ENCODE data around the gene USP48. TPM values are rescaled to one million over a fixed set of nuclear protein-coding genes. Genes with fewer than 3 reads are reported as not detected.

USP48 gene
- total and polyA plus RNA-seq, 2 of the 4 experiments (the other 2 are of a cell fraction): 24.7 to 25.0 TPM

- Histone ChIP-seq H3K9me3 (ENCODE audit: control insufficient read depth, insufficient read depth, low read length) (no peaks in the 10 kb centered on the region), H3K4me3 (ENCODE audit: insufficient read depth, low read depth, low read length) (no peak overlapping the region), H2AK9ac (replicated peaks; ENCODE audit: low read depth, low read length, poor library complexity) (no peak overlapping the region), H3K79me1 (ENCODE audit: low read depth in 1 of 2, low read length in 2 of 2) (no peaks in the 10 kb centered on the region), H2AFZ (replicated peaks; ENCODE audit: low read length, poor library complexity) (no peak overlapping the region), H3K36me3 (ENCODE audit: control insufficient read depth, insufficient read depth, low read length) (no peaks in the 10 kb centered on the region), H4K91ac (ENCODE audit: insufficient read depth, low read depth, low read length) (no peak overlapping the region), H3K56ac (ENCODE audit: extremely low read depth, insufficient read depth, low read length) (no peak overlapping the region), H3K18ac (ENCODE audit: low read depth, low read length) (no peak overlapping the region), H3K23ac (ENCODE audit: low read depth, low read length) (no peak overlapping the region), H2BK20ac (ENCODE audit: low read depth, low read length) (no peak overlapping the region), H4K5ac (ENCODE audit: low read depth, low read length) (no peak overlapping the region), H3K27me3 (ENCODE audit: control insufficient read depth, insufficient read depth, low read length) (peaks cover 30% of the 10 kb centered on the region), H4K8ac (ENCODE audit: low read depth in 2 of 2, low read length in 2 of 2) (no peak overlapping the region), H3K4me1 (ENCODE audit: control insufficient read depth, insufficient read depth, low read length) (peaks cover 5% of the 10 kb centered on the region; the same call in 1 of the 2 replicates), H2AK5ac (ENCODE audit: low read depth, low read length) (no peak overlapping the region), H3K9me1 (ENCODE audit: insufficient read depth, low read length) (peaks cover 7% of the 10 kb centered on the region; the same call in 1 of the 2 replicates), H3K4ac (ENCODE audit: low read depth, low read length) (no peak overlapping the region), H2BK15ac (ENCODE audit: low read depth, low read length) (no peak overlapping the region), H3K27ac (ENCODE audit: insufficient read depth, low read length) (no peak overlapping the region), H3K14ac (replicated peaks; ENCODE audit: low read depth, low read length) (no peak overlapping the region), H2BK5ac (ENCODE audit: low read depth, low read length, poor library complexity, severe bottlenecking) (no peak overlapping the region), H3K9ac (ENCODE audit: low read depth, low read length) (no peak overlapping the region), H3K4me2 (ENCODE audit: low read depth, low read length) (no peak overlapping the region), H2BK120ac (ENCODE audit: low read depth, low read length) (no peak overlapping the region), H4K20me1 (ENCODE audit: insufficient read depth, low read length) (0 out of 2 replicates have a peak, but pooled peaks cover 5% of the 10 kb centered on the region)
- dilution Hi-C loops (cut with HindIII; ENCODE audit: low sequenced_read_pairs, unreplicated experiment): no loop called here
- BruUV-seq (replicated peaks): no TSS peak
- intact Hi-C loops (cut with micrococcal nuclease): no loop called here
- no peak for ATAC-seq (ENCODE audit: low read depth)
- CTCF ChIA-PET: no interaction called here
- no peak for TF ChIP-seq USF2 (IDR thresholded peaks at IDR 0.05; ENCODE audit: low read depth, low read length)
- DNase-seq: no peak
- in situ Hi-C loops (cut with MboI; ENCODE audit: low sequenced_read_pairs): no loop called here
- POLR2A ChIA-PET (ENCODE audit: unreplicated experiment): no interaction called here
- no CpG with 5 or more reads among the region's 5 CpGs for WGBS, 2 experiments (ENCODE audit: extremely low coverage in 2 of 2, insufficient read length in 1 of 2)
These were observed 139.3 kb downstream of the USP48 start for GRCh38 chr1:21643624-21644023.

Measured in IMR-90 (cell line).